Right ventricle myocardium superior (tissue), 1 donor: Measurements from ENCODE around the gene STK26. TPM values are rescaled to one million over a fixed set of nuclear protein-coding genes. Genes with fewer than 3 reads are reported as not detected.
"Not testable (repeated sequence)": the region's sequence is repeated elsewhere in the genome, so short reads cannot be mapped to it uniquely, and the experiment has no call there.

Experiments used
- ATAC-seq: fragments of 200-7000 bp; cut with Tn5 transposase; one replicate; pipeline ENCODE4 v1.9.1; 2020; ENCODE audit warnings: mild to moderate bottlenecking; ENCODE audit not compliant: poor library complexity
- DNase-seq: peaks from one replicate; pipeline ENCODE4 v3.0.0-alpha.2; 2020
- intact Hi-C: fragments of 100-400 bp; cut with DNase I; formaldehyde crosslinking; loops from one replicate; pipeline ENCODE4 v1.11.2; 2022
- total RNA-seq: library from RNA; stranded (reverse); fragmentation: NEBNext Ultra II Directional; extraction: Animal tissue kit (Norgen Biotek cat#: 25700); gene quantifications from one replicate; pipeline ENCODE4 v1.2.1, GENCODE V29; 2021
- donor health status: DM: no; HTN: yes; CAD: no; lungs with severe emphysema.

The STK26 gene
- total RNA-seq, 1 donor from 2014 or later: 0.51 TPM

DNA sequence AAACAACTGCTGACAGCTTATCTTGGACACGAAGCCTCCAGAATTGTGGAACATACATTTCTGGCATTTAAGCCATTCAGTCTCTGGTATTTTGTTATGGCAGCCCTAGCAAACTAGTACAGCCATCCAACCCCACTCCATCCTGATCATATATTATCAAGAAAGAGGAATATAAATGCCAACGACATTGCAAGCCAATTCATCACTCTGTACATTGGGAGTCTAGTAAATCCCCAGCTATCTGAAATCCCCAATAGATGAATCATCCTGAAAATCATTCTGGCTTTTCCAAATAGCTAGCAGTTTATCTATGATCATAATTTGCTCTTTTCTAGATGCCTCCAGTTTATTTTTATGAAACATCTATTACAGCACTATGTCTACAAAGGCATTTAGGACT lies 63.6 kb downstream of the STK26 start:
- intact Hi-C loops: no loop called here
- ATAC-seq (no peak), DNase-seq (no peak)

DNA sequence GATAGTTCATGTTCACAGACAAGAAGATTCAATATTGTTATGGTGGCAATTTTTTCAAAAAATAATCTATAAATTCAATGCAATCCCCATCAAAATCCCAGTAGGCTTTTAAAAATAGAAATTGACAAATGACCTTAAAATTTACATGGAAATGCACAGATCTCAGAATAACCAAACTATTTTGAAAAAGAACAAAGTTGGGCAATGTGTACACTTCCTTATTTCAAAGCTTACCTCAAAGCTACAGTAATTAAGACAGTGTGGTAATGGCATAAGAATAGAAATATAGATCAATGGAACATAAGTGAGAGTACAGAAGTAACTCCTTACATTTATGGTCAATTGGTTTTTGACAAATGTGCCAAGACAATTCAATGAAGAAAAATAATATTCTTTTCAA lies 65.8 kb downstream of the STK26 start:
- ATAC-seq (no peak), DNase-seq (no peak)
- intact Hi-C loops: no loop called here

DNA sequence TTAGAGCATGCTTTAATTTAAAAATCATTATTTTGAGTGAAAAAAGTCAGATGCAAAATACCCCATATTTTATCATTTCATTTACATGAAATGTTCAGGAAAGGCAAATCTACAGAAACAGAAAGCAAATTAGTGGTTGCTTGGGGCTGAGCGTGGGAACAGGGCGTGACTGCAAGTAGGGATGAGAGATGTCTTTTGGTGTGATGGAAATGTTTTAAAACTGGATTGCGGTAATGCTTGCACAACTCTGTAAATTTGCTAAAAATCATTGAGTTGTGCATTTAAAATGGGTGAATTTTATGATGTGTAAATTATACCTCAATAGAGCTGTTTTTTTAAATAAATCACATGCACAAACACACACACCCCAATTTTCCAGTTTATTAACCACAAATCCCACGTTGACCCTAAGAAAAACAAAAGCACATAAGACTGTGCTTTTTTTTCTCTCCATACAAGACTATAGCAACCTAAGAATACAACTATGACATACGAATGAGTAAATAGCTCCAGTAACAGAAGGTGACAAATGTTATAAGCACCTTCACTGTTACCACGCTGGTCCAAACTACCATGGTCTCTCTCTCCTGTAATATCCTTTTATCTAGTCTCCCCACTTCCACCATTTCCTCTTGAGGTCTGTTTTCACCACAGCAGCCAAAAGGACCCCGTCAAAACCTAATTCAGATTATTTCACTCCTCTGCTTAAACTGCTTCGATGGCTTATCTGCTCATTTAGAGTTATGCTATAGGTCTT lies 67.5 kb downstream of the STK26 start:
- ATAC-seq (no peak), DNase-seq (no peak)
- intact Hi-C loops: no loop called here

DNA sequence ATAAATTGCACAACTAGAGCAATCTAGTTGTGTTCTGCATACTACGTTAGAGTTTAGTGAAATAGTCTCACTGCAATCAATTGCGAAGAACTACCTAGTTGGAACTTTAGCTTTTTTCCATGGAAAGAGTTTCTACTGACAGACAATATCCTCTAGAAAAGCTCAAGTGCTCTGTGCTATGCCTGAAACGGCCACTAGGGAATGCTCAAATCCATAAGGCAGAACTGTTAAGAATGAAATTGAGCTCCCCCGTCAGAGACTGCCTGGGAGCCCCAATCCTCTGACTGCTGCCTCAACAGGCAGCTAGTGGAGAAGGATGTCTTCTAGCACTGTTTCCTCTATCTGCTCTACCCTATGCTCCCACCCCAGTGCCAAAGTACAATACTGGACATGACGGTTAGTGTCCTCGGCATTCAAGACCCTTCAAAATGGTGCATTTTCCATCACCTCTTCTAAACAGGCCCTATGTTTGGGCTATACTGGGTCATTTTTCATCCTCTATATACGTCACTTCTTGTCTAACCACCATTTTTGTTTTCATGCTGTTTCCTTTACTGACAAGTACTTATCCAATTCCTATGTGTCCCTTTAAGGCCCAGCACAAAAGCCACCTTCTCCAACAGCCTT lies 69.5 kb downstream of the STK26 start:
- ATAC-seq (peak; percentile 64), DNase-seq (no peak)
- intact Hi-C loops: no loop called here

DNA sequence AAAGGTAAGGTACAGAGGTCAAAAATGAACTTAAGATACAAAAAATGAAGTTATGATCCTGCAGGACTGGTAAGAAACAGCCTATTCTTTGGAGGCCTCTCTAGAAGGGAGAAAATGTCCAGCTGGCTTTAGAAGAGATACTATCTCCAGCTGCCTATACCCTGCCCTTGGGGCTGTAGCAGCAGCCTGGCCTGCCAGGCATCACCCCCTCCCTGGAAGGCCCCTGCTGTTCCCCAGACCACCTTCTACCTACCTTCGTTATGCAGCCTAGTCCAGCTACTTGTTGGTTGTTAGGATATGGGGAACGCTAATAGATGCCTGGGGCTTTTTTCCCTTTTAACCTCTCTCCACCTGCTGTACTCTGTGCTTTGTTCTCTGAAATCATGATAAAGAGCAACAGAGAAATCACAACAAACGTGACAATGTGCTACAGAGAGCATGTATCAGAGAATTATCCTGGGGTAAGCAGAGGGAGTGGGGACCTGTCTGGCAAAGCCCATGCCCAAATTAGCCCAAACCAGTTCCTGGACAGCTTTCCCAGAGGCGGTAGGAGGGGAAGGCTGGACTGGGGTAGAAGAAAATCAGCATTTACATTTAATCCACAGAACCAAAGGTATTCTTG lies 70.2 kb downstream of the STK26 start:
- DNase-seq: no peak

DNA sequence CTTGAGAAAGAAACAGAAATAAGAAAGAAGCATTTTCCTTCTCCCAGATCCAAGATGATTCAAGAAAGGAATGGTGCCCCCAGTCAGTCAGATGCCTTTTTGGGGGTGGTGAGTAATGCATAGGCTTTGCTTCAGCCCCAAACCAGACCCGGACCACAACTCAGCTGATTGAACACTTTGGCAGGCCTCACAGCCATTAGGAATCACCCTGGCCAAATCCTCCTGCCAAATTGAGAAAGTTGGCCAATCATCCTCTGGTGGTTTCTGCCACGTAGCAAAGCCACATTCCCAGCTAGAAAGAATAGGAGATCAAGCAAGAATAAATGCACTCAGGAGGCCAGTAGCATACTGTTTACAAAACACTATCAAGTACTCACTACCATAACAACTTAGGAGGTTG lies 71.1 kb downstream of the STK26 start:
- DNase-seq (no peak), ATAC-seq (no peak)
- intact Hi-C loops: no loop called here

More for the DNA sequence above, 70.2 kb downstream of the STK26 start:
- ATAC-seq: no peak
- intact Hi-C loops: no loop called here

DNA sequence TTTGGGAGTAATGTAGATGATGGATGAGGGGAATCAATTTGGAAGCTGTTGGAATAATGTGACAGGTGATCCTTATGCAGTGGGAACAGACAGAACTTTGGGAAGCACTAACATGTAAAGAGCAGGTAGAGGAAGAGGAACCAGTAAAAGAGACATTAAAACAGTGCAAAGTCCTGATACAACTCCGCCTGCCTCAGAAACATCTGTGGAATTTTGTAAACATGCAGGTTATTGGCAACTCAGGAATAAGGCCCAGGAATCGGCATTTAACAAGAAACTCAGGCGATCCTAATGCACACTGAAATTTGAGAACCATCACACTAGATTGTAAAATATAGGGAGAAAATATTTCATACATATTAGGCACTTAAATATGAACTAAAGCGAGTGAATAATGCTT lies 75.6 kb downstream of the STK26 start:
- ATAC-seq, DNase-seq, intact Hi-C loops: not testable (repeated sequence)

DNA sequence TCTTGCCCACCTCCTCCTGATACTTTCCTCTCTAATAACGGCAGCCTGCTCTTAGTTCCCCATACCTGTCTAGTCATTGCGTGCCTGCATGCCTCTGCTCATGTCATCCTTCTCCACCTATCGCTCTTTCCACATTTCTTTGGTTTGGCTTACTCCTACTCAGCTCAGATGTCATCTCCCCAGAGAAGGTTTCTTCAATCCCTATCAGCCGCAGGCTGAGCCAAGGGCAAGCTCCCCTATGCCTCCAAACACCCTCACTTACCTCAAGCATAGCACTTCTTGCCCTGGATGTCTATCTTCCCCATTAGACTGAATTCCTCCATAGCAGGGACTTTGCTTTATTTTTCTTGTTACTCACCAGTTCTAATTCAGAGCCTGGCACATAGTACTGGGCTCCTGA lies 78.1 kb downstream of the STK26 start:
- intact Hi-C loops: no loop called here

DNA sequence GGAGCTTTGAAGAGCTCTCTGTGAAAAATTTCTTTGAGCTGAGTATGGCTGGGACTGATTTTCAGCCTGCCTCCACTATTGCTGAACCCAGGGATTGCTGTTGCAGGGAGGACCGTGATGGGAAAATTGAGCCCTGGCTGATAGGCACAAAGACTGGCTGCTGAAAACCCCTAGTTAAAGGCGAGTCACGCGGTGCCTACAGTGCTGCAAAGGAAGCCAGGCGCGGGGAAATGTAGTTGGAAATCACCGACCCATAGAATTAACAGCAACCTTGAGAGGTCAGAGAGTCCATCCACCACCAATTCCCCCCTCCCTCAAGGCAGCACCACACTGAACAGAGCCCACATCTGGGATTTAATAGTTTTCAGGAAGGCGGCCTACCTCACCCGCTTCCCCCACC lies 78.7 kb downstream of the STK26 start:
- ATAC-seq (no peak), DNase-seq (no peak)
- intact Hi-C loops: no loop called here

More for the DNA sequence above, 78.1 kb downstream of the STK26 start:
- DNase-seq (no peak), ATAC-seq (no peak)

DNA sequence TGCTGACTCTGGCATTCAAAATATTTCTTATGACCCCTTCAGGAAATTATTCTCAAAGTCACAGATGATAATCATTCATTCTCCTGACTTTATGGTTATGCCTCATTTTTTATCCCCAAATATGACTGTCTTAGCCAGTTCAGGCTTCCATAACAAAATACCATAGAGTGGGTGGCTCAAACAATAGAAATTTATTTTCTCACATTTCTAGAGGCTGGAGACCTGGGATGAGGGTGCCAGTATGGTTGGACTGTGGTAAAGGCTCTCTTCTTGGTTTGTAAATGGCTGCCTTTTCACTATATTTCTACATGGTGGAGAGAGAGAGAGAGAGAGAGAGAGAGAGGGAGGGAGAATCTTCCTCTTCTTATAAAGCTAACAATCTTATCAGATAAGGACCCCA lies 84.2 kb downstream of the STK26 start:
- intact Hi-C loops: no loop called here
- no peak for ATAC-seq
- no peak for DNase-seq

DNA sequence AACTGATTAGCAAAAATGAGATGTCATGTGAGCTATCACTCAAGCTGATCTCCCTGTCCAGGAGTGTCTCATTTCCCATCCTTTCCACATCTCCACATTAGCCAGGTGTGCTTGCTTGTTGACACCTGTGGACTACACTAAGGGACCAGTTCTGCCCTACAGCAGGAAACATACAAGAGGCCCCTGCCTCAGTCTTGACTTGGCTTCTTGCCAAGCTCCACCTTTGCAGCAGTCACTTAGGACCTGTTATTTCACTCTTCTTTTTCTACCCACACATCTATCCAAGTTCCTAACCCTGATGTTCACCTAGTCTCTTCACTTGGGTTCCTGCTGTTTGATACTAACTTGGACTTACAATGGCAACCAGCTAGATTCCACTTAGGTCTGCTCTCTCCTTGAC lies 91.5 kb downstream of the STK26 start:
- DNase-seq (no peak), ATAC-seq (no peak)
- intact Hi-C loops: no loop called here

DNA sequence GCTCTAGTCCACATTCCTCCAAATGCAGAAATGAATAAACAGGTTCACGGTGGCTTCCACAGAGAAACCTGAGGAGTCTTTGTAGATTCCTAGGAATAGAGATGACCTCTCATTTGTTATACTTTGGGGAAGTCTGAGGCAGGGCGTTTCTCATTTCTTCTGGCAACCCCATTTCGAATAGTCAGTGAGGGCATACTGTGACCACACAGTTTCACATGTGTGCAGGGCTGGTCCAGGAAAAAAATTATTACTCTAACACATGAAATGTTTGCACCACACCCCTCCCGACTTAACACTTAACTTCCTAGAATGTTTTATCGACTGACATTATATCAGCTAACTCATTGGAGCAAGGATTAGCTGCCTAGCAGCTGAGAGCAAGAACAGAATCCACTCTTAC lies 92.7 kb downstream of the STK26 start:
- intact Hi-C loops: no loop called here
- ATAC-seq (no peak), DNase-seq (no peak)

DNA sequence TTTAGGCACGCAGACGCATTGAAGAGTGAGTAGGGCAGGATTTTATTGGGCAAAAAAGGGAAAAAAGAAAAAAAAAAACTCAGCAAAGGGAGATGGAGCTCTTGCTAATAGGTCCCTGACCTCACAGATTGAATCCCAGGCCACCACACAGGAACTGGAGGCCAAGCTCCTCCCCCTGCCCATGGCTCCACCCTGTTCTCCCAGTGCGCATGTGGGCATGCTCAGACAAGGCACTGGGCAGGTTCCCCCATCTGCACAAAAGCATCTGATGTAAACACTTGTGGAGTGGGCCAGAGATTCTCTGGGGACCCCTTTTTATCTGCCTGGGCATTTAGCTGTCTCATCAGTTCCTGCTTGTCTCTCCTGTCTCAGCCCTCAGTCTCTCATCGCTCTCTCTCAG lies 95.3 kb downstream of the STK26 start:
- ATAC-seq (no peak), DNase-seq (no peak)
- intact Hi-C loops: no loop called here

DNA sequence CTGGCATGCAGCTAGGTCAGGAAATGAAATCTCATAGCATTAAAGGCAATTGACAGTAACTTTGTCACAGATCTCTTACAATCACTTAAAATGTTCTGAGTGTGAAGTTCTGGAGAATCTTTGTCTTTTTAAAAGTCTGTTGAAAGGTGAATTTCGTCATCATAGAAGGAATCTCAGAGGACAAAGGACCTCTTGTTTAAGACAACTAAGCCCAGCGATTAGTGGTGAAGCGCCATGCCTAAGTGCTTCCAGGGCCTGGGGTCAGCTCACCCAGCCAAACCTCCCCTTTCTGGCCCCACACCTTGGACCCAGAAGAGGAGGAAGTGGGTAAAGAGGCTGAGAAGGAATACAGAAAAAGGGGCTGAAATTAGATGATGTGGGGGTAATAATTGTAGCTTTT lies 96.2 kb downstream of the STK26 start:
- intact Hi-C loops: no loop called here
- no peak for DNase-seq
- ATAC-seq: no peak

DNA sequence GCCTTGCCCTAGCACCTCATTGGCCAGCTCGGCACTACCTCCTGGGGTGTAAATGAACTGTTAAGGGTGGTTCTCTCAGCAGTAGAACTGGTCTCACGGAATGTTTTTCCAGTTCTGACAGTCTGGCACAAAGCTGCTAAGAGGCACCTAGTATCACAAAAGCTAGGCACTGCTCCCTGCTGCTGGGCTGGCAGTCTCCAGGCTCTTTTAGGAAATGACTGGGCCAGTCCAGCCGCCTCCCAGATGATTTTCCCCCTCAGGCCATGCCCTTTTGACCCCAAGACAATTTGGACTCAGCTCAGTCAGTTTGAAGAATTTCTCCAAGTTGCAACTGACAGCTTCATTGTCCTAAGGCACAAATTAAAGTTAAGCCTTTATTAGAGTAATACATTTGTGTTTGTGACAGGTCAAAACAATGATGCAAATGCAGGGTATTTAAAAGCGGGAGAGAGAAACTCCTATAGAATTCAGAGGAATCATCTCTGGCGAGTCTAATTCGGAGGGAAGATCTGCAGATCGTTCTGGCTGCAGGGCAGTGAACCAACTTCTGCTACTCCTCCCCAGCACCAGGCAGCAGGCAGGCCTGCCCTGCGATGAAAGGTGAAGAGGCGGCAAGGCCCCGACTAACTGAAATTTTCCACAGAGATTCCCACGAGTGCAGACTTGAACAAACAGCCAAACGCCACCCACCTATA lies 96.9 kb downstream of the STK26 start:
- no peak for ATAC-seq
- intact Hi-C loops: no loop called here
- no peak for DNase-seq

DNA sequence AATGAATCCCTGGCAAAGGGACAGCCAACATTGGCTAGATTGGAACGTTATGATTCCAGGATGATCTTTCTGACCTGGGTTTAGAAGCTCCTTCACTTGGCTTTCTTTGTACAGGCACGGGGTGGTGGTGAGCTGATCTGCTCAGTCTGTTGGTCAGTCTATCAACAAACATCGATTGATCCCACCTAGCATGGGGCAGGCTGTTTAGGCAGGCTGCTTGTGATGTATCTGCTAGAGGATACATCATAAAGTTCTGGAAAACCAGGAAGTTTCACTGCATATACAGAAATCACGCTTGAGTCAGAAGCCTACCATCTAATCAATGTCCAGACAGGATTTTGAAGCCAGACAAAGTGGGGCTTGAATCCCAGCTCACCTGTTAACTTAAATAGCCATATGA lies 97.8 kb downstream of the STK26 start:
- ATAC-seq (no peak), DNase-seq (no peak)
- intact Hi-C loops: no loop called here
